GM18858 (cell line): ENCODE measurements around the gene WNT7B.
A peak's percentile ranks its signal among the peaks of the same experiment; 100 is the strongest.

Experiments used
- ATAC-seq: cut with Tn5 transposase; IDR thresholded peaks from one replicate; pipeline ENCODE4 v1.9.1; 2021; ENCODE audit not compliant: unreplicated experiment

Gene WNT7B

GRCh38 chr22:45977003-45977411, at the start of gene WNT7B:
TSS of gene WNT7B (minus strand) at chr22:45977162. CDS start at chr22:45976754, 408 bp downstream.
- no peak for ATAC-seq

- ATAC-seq, result no peak
Observed at GRCh38 chr22:46025973-46026898, 49.3 kb upstream of the WNT7B start.

GRCh38 chr22:46025225-46025972, 48.4 kb upstream of the WNT7B start:
- no peak for ATAC-seq

- ATAC-seq, result no peak
Observed at GRCh38 chr22:46024136-46024840, 47.3 kb upstream of the WNT7B start.

- no peak for ATAC-seq
Observed at GRCh38 chr22:46023558-46023981, 46.6 kb upstream of the WNT7B start.

GRCh38 chr22:46022881-46023512, 46.0 kb upstream of the WNT7B start:
- no peak for ATAC-seq

GRCh38 chr22:46021577-46021976, 44.6 kb upstream of the WNT7B start:
- no peak for ATAC-seq

- ATAC-seq, result no peak
Observed at GRCh38 chr22:46019351-46019750, 42.4 kb upstream of the WNT7B start.

- ATAC-seq, result no peak
Observed at GRCh38 chr22:46018859-46019258, 41.9 kb upstream of the WNT7B start.

- ATAC-seq, result no peak
Observed at GRCh38 chr22:46017166-46017565, 40.2 kb upstream of the WNT7B start.

- peak; percentile 65 for ATAC-seq
Observed at GRCh38 chr22:46013460-46014416, 36.8 kb upstream of the WNT7B start.

- no peak for ATAC-seq
Observed at GRCh38 chr22:46012881-46013281, 35.9 kb upstream of the WNT7B start.

GRCh38 chr22:46012182-46012880, 35.4 kb upstream of the WNT7B start:
- no peak for ATAC-seq

GRCh38 chr22:46011627-46012181, 34.7 kb upstream of the WNT7B start:
- ATAC-seq, result no peak

- no peak for ATAC-seq
Observed at GRCh38 chr22:46010951-46011626, 34.1 kb upstream of the WNT7B start.

GRCh38 chr22:46010207-46010867, 33.4 kb upstream of the WNT7B start:
- ATAC-seq, result no peak

GRCh38 chr22:46009730-46010129, 32.8 kb upstream of the WNT7B start:
- no peak for ATAC-seq
